ENCODE measurements around the gene KIF21B. TPM values are rescaled to one million over a fixed set of nuclear protein-coding genes. Genes with fewer than 3 reads are reported as not detected.
A peak's percentile ranks its signal among the peaks of the same experiment; 100 is the strongest.

The KIF21B gene
- total and polyA plus RNA-seq, 4 experiments from 2014 or later, result 0.55 to 94.7 (median 50.4) TPM

GRCh38 chr1:201059401-201059800, 35.9 kb upstream of the KIF21B start:
- peaks cover 4% of the 10 kb centered on the region for H3K4me1 ChIP-seq (ENCODE audit: insufficient read depth, low read length)
- intact Hi-C loops (cut with micrococcal nuclease), result no loop called here
- CTCF ChIA-PET (ENCODE audit: partially characterized antibody), result interaction anchor here (1.3 to 1.4 kb wide), 2 partner anchors 80 to 88 kb away, joined by 4 to 5 read pairs; no protein-coding TSS in a partner anchor
- no peak overlapping the region for H3K27ac Mint-ChIP-seq
- POLR2A ChIA-PET (ENCODE audit: partially characterized antibody), result no interaction called here
- no peak overlapping the region for H3K27ac ChIP-seq (ENCODE audit: low read depth, low read length)
- no peak overlapping the region for H3K4me3 ChIP-seq (ENCODE audit: low read length in 2 of 2)
- H3K4me3 Mint-ChIP-seq, result no peak overlapping the region
- no peaks in the 10 kb centered on the region for H3K9me3 ChIP-seq (ENCODE audit: control insufficient read depth in 1 of 2, low read length in 2 of 2)
- no peaks in the 10 kb centered on the region for H3K36me3 ChIP-seq (ENCODE audit: insufficient read depth, low read length)
- DNase-seq, result no peak
- no peaks in the 10 kb centered on the region for H3K27me3 Mint-ChIP-seq
- peaks cover 0 to 2% (median 0%) of the 10 kb centered on the region in 8 donors for H3K9me3 Mint-ChIP-seq
- no peaks in the 10 kb centered on the region for H3K36me3 Mint-ChIP-seq
- H3K27me3 ChIP-seq (ENCODE audit: insufficient read depth, low read length), result no peaks in the 10 kb centered on the region
- H3K4me1 Mint-ChIP-seq, result peaks cover 0 to 10% (median 7%) of the 10 kb centered on the region in 4 donors

DNA sequence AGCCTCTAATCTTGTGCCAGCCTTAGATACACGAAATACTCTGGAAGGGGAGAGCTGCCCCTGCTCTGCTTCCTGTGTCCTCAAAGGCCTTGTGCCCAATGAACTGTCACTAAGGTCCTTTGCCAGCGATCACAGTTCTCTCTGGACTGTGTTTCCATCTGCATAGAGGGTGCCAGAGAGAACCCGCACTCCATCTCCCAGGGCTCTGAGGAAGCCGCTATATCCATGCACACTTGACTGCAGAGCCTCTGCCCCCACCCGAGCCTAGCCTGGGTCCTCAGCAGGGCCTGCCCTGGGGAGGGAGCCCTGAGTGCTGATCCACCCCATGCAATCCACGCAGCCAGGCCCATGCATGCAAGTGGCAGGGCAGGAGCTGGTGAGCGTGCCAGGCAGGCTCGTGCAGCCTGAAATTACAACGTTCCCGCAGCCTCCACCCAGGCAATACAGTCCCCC, 30.6 kb upstream of the KIF21B start:
- intact Hi-C loops (cut with micrococcal nuclease), result no loop called here
- POLR2A ChIA-PET (ENCODE audit: partially characterized antibody), result no interaction called here

GRCh38 chr1:201053155-201053860, 29.8 kb upstream of the KIF21B start:
- no peak overlapping the region for H3K27ac Mint-ChIP-seq
- Histone ChIP-seq H3K4me1 (ENCODE audit: insufficient read depth, low read length) (peaks cover 4% of the 10 kb centered on the region), H3K4me3 (ENCODE audit: low read length in 2 of 2) (no peak overlapping the region), H3K27ac (ENCODE audit: low read depth, low read length) (no peak overlapping the region), H3K27me3 (ENCODE audit: insufficient read depth, low read length) (no peaks in the 10 kb centered on the region), H3K36me3 (ENCODE audit: insufficient read depth, low read length) (no peaks in the 10 kb centered on the region), H3K9me3 (ENCODE audit: control insufficient read depth in 1 of 2, low read length in 2 of 2) (no peaks in the 10 kb centered on the region)
- intact Hi-C loops (cut with micrococcal nuclease), result no loop called here
- H3K36me3 Mint-ChIP-seq, result no peaks in the 10 kb centered on the region
- H3K27me3 Mint-ChIP-seq, result no peaks in the 10 kb centered on the region
- ChIA-PET POLR2A (ENCODE audit: partially characterized antibody) (no interaction called here), CTCF (ENCODE audit: partially characterized antibody) (no interaction called here)
- DNase-seq, result no peak
- H3K4me3 Mint-ChIP-seq, result no peak overlapping the region
- peaks cover 0 to 10% (median 7%) of the 10 kb centered on the region in 4 donors for H3K4me1 Mint-ChIP-seq
- no peaks in the 10 kb centered on the region for H3K9me3 Mint-ChIP-seq

More for the DNA sequence above, 30.6 kb upstream of the KIF21B start:
- Mint-ChIP-seq H3K4me3 (no peak overlapping the region), H3K9me3 (no peaks in the 10 kb centered on the region), H3K27ac (no peak overlapping the region), H3K27me3 (no peaks in the 10 kb centered on the region), H3K4me1 (peaks cover 0 to 10% (median 7%) of the 10 kb centered on the region in 4 donors), H3K36me3 (no peaks in the 10 kb centered on the region)
- Histone ChIP-seq H3K27me3 (ENCODE audit: insufficient read depth, low read length) (no peaks in the 10 kb centered on the region), H3K4me1 (ENCODE audit: insufficient read depth, low read length) (peaks cover 4% of the 10 kb centered on the region), H3K27ac (ENCODE audit: low read depth, low read length) (no peak overlapping the region), H3K4me3 (ENCODE audit: low read length in 2 of 2) (no peak overlapping the region), H3K36me3 (ENCODE audit: insufficient read depth, low read length) (no peaks in the 10 kb centered on the region), H3K9me3 (ENCODE audit: control insufficient read depth in 1 of 2, low read length in 2 of 2) (no peaks in the 10 kb centered on the region)
- CTCF ChIA-PET (ENCODE audit: partially characterized antibody), result no interaction called here
- DNase-seq, result no peak

DNA sequence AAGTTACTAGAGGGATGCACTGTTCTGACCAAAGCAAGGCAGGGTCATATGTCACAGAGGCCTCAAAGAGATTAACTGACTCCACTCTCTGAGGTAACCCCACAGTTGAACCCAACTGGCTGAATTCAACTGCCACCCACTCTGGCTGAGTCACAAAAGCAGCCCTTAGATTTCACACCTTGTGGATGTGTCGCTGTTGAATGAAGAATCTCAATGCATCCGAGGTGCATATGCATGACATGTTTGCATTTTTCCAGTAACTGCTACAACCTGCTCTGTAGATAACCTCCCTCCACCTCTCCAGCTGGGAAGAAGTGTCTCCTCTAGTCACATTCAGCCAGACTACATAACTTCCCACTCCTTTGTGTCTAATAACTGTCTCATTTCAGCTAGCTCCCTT, 27.9 kb upstream of the KIF21B start:
- Histone ChIP-seq H3K36me3 (ENCODE audit: insufficient read depth, low read length) (no peaks in the 10 kb centered on the region), H3K27me3 (ENCODE audit: insufficient read depth, low read length) (no peaks in the 10 kb centered on the region)
- CTCF ChIA-PET (ENCODE audit: partially characterized antibody), result interaction anchor here (1.0 to 2.3 kb wide), 3 partner anchors 7 to 79 kb away, joined by 3 to 13 read pairs (median 3); no protein-coding TSS in a partner anchor

DNA sequence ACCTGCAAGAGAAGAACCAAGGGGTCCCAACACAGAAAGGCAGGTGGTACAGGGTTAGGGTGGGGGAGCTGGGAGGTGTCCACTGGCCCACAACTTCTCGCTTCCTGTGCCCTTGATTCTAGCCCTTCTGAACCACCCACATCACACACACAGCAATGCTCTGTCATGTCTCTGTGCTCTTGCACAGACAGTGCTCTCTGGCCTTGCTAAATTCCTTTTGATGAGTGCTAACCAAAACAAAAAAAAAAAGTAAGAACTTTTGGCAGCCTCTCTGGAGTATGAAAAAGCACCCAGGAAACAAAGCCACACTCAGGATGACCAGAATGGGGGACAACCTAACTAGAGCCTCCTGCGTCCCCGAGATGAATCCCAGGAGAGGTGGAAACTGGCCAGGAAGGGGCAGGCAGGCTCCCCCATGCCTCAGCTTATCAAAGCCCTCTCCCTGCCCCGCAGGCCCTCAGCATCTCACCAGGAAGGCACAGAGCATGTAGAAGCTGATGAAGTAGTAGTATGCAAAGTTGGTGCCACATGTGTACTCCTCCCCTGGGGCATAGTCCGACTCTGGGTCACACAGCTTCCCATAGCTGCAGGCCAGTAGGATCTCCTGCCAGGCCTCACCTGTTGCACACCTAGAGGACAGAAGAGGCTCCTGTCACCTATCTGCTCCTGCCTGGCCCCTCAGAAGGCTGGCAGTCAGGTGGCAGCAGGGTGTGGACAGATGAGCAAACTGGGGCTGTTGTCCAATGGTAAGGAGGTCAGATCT, 27.2 kb upstream of the KIF21B start:
- POLR2A ChIA-PET (ENCODE audit: partially characterized antibody), result no interaction called here

More for the DNA sequence above, 27.9 kb upstream of the KIF21B start:
- H3K36me3 Mint-ChIP-seq, result no peaks in the 10 kb centered on the region
- POLR2A ChIA-PET (ENCODE audit: partially characterized antibody), result no interaction called here
- Histone ChIP-seq H3K4me3 (ENCODE audit: low read length in 2 of 2) (no peak overlapping the region), H3K27ac (ENCODE audit: low read depth, low read length) (no peak overlapping the region), H3K9me3 (ENCODE audit: control insufficient read depth in 1 of 2, low read length in 2 of 2) (no peaks in the 10 kb centered on the region), H3K4me1 (ENCODE audit: insufficient read depth, low read length) (no peaks in the 10 kb centered on the region)
- no peak for DNase-seq
- H3K4me1 Mint-ChIP-seq, result no peaks in the 10 kb centered on the region
- intact Hi-C loops (cut with micrococcal nuclease), result no loop called here
- H3K4me3 Mint-ChIP-seq, result no peak overlapping the region
- H3K27ac Mint-ChIP-seq, result peak overlapping the region in 1 of 7 donors; percentile 23
- H3K27me3 Mint-ChIP-seq, result no peaks in the 10 kb centered on the region
- no peaks in the 10 kb centered on the region for H3K9me3 Mint-ChIP-seq

DNA sequence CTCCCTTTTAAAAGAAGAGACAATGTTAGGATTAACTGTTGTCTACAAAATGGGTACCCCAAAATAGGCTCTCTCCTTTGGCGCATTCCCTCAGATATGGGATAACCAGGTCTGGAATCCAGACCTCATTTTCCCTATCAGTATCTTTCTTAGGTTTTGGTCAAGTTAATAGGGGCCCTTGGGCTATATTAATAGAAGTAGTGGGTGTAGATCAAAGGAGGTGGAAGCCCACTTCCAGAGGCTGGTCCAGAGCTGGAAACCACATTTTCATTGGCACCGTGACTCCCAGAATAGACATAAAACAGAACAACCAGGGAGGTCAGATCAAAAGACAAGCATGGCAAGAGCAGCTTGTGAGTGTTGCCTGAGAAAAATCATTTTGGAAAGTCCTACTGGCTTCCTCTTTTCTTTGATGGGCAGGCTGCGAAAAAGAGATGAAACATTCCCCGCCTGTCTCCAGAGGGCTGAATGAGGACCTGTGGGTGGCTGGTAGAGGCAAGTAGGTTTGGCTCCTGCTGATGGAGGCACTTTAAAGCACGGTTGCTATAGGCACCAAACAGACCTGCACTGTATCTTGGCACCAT, 25.8 kb upstream of the KIF21B start:
- Mint-ChIP-seq H3K36me3 (no peaks in the 10 kb centered on the region), H3K9me3 (no peaks in the 10 kb centered on the region), H3K27ac (no peak overlapping the region), H3K4me3 (no peak overlapping the region), H3K27me3 (peaks cover 0 to 3% of the 10 kb centered on the region in 2 donors), H3K4me1 (no peaks in the 10 kb centered on the region)
- no peak for DNase-seq
- ChIA-PET POLR2A (ENCODE audit: partially characterized antibody) (no interaction called here), CTCF (ENCODE audit: partially characterized antibody) (interaction anchor here (0.8 to 17.2 kb wide), 5 partner anchors 10 to 164 kb away, joined by 3 to 488 read pairs (median 4); no protein-coding TSS in a partner anchor)
- no peaks in the 10 kb centered on the region for H3K36me3 ChIP-seq (ENCODE audit: insufficient read depth, low read length)
- no peaks in the 10 kb centered on the region for H3K27me3 ChIP-seq (ENCODE audit: insufficient read depth, low read length)
- H3K4me1 ChIP-seq (ENCODE audit: insufficient read depth, low read length), result no peaks in the 10 kb centered on the region
- H3K9me3 ChIP-seq (ENCODE audit: control insufficient read depth in 1 of 2, low read length in 2 of 2), result no peaks in the 10 kb centered on the region
- intact Hi-C loops (cut with micrococcal nuclease), result no loop called here
- H3K27ac ChIP-seq (ENCODE audit: low read depth, low read length), result no peak overlapping the region
- no peak overlapping the region for H3K4me3 ChIP-seq (ENCODE audit: low read length in 2 of 2)

More for the DNA sequence above, 27.2 kb upstream of the KIF21B start:
- Histone ChIP-seq H3K27ac (ENCODE audit: low read depth, low read length) (no peak overlapping the region), H3K4me3 (ENCODE audit: low read length in 2 of 2) (no peak overlapping the region), H3K27me3 (ENCODE audit: insufficient read depth, low read length) (no peaks in the 10 kb centered on the region), H3K4me1 (ENCODE audit: insufficient read depth, low read length) (no peaks in the 10 kb centered on the region), H3K9me3 (ENCODE audit: control insufficient read depth in 1 of 2, low read length in 2 of 2) (no peaks in the 10 kb centered on the region), H3K36me3 (ENCODE audit: insufficient read depth, low read length) (no peaks in the 10 kb centered on the region)
- intact Hi-C loops (cut with micrococcal nuclease), result no loop called here
- Mint-ChIP-seq H3K4me3 (no peak overlapping the region), H3K36me3 (no peaks in the 10 kb centered on the region), H3K9me3 (no peaks in the 10 kb centered on the region), H3K27ac (no peak overlapping the region), H3K27me3 (no peaks in the 10 kb centered on the region), H3K4me1 (no peaks in the 10 kb centered on the region)
- CTCF ChIA-PET (ENCODE audit: partially characterized antibody), result interaction anchor here (1.0 to 17.2 kb wide), 4 partner anchors 29 to 78 kb away, joined by 3 to 488 read pairs (median 8); no protein-coding TSS in a partner anchor
- DNase-seq, result no peak

DNA sequence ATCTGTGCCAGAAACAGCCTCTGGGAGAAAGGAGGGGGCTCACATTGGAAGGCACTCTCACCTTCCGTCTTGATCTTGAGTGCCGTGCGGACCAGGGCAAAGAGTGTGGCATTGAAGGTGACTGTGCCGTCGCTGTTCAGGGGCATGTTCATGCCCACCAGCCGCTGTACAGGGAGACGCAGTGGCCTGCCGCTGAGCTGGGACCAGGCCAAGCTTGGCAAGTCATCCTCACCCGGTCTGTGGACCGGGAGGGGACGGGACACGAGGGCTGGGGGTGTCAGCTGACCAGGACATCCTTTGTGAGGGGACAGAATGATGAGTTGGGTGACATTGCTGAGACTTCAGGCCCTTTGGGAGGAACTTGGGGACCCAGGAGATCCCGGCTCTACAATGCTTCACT, 25.0 kb upstream of the KIF21B start:
- POLR2A ChIA-PET (ENCODE audit: partially characterized antibody), result no interaction called here
- Mint-ChIP-seq H3K36me3 (no peaks in the 10 kb centered on the region), H3K9me3 (no peaks in the 10 kb centered on the region), H3K27me3 (peaks cover 0 to 3% of the 10 kb centered on the region in 2 donors), H3K27ac (peak overlapping the region in 1 of 7 donors; percentile 30), H3K4me1 (no peaks in the 10 kb centered on the region), H3K4me3 (no peak overlapping the region)
- DNase-seq, result no peak
- H3K4me1 ChIP-seq (ENCODE audit: insufficient read depth, low read length), result no peaks in the 10 kb centered on the region
- H3K27me3 ChIP-seq (ENCODE audit: insufficient read depth, low read length), result no peaks in the 10 kb centered on the region
- H3K4me3 ChIP-seq (ENCODE audit: low read length in 2 of 2), result no peak overlapping the region
- H3K36me3 ChIP-seq (ENCODE audit: insufficient read depth, low read length), result no peaks in the 10 kb centered on the region
- no peak overlapping the region for H3K27ac ChIP-seq (ENCODE audit: low read depth, low read length)
- intact Hi-C loops (cut with micrococcal nuclease), result no loop called here
- no peaks in the 10 kb centered on the region for H3K9me3 ChIP-seq (ENCODE audit: control insufficient read depth in 1 of 2, low read length in 2 of 2)
- CTCF ChIA-PET (ENCODE audit: partially characterized antibody), result interaction anchor here (0.8 to 17.2 kb wide), 4 partner anchors 9 to 164 kb away, joined by 3 to 488 read pairs (median 4); no protein-coding TSS in a partner anchor

Data from CD4-positive, alpha-beta memory T cell (primary cell).